SK-N-SH (cell line): ENCODE measurements around the gene ZSWIM5. TPM values are rescaled to one million over a fixed set of nuclear protein-coding genes. Genes with fewer than 3 reads are reported as not detected.

Experiments used
- CTCF ChIA-PET: fragments of 300-600, 350-600 bp; formaldehyde crosslinking; extraction: SDS; loops from one replicate; lab custom pipeline; 2021; lab: Yijun Ruan, JAX
- POLR2A ChIA-PET: fragments of 350-600 bp; sonication (Branson Sonifier 250); formaldehyde crosslinking; extraction: SDS; loops from one replicate; lab custom pipeline; 2020; ENCODE audit warnings: antibody characterized with exemption, inconsistent platforms; lab: Yijun Ruan, JAX
- DNase-seq: peaks from one replicate; pipeline ENCODE4 v3.0.0; 2012
- H2AFZ ChIP-seq: fragments of 200-600 bp; sonication (generic); 2 replicates; pipeline ENCODE4 v1.8.1; 2016; ENCODE audit warnings: antibody characterized with exemption, mild to moderate bottlenecking, low read depth
- H3F3A ChIP-seq: fragments of 200-600 bp; sonication (generic); replicated peaks from 2 replicates; pipeline ENCODE3; 2016; ENCODE audit warnings: antibody characterized with exemption, mild to moderate bottlenecking; ENCODE audit not compliant: insufficient read depth
- H3K27ac ChIP-seq, 2 experiments: fragments of 200-500 bp in 1 of 2; fragments of 200-600 bp in 1 of 2; sonication (Bioruptor generic) in 1 of 2; sonication (generic), shearing (Covaris generic) in 1 of 2; 2 replicates each; pipeline versions ENCODE4 v1.5.1 to v1.6.1; 2014 to 2016; ENCODE audit warnings: low read depth in 2 of 2, inconsistent platforms in 1 of 2, low read length in 1 of 2, mild to moderate bottlenecking in 1 of 2, mixed read lengths in 1 of 2
- H3K27me3 ChIP-seq: fragments of 200-600 bp; sonication (generic), shearing (Covaris generic); 2 replicates; pipeline ENCODE4 v1.6.1; 2016; ENCODE audit warnings: mixed run types; ENCODE audit not compliant: insufficient read depth
- H3K36me3 ChIP-seq, 2 experiments: fragments of 200-500 bp in 1 of 2; fragments of 200-600 bp in 1 of 2; sonication (Bioruptor generic) in 1 of 2; sonication (generic) in 1 of 2; replicated peaks in 1 of 2; 2 replicates each; pipeline versions ENCODE3 to v1.5.1; 2014 to 2016; ENCODE audit warnings: low read length in 1 of 2, mild to moderate bottlenecking in 1 of 2; ENCODE audit not compliant: insufficient read depth in 2 of 2, control insufficient read depth in 1 of 2
- H3K4me1 ChIP-seq, 2 experiments: fragments of 200-500 bp in 1 of 2; fragments of 200-600 bp in 1 of 2; sonication (Bioruptor generic) in 1 of 2; sonication (generic), shearing (Covaris generic) in 1 of 2; 2 replicates each; pipeline versions ENCODE4 v1.5.1 to v1.6.1; 2014 to 2016; ENCODE audit warnings: low read depth in 1 of 2, low read length in 1 of 2, mixed run types in 1 of 2; ENCODE audit not compliant: insufficient read depth in 2 of 2, control insufficient read depth in 1 of 2
- H3K4me2 ChIP-seq: fragments of 200-600 bp; sonication (generic), shearing (Covaris generic); 2 replicates; pipeline ENCODE4 v1.6.1; 2017; ENCODE audit warnings: mixed run types
- H3K4me3 ChIP-seq, 2 experiments: fragments of 200-500 bp in 1 of 2; fragments of 200-600 bp in 1 of 2; sonication (Bioruptor generic) in 1 of 2; sonication (generic), shearing (Covaris generic) in 1 of 2; 2 replicates each; pipeline versions ENCODE4 v1.5.1 to v1.8.1; 2014 to 2016; ENCODE audit warnings: low read depth in 2 of 2, inconsistent platforms in 1 of 2, low read length in 1 of 2, mild to moderate bottlenecking in 1 of 2, mixed read lengths in 1 of 2, moderate library complexity in 1 of 2
- H3K79me2 ChIP-seq: fragments of 200-600 bp; sonication (generic); 2 replicates; pipeline ENCODE4 v1.8.1; 2017; ENCODE audit warnings: mild to moderate bottlenecking; ENCODE audit not compliant: insufficient read depth
- H3K9ac ChIP-seq: fragments of 200-600 bp; sonication (generic); 2 replicates; pipeline ENCODE4 v1.6.1; 2017; ENCODE audit warnings: mixed run types
- H3K9me2 ChIP-seq: fragments of 200-600 bp; sonication (generic); 2 replicates; pipeline ENCODE4 v1.6.1; 2017; ENCODE audit warnings: mixed run types
- H3K9me3 ChIP-seq: fragments of 200-600 bp; sonication (generic); 2 replicates; pipeline ENCODE4 v1.6.1; 2017; ENCODE audit warnings: mixed run types, mild to moderate bottlenecking, moderate library complexity
- H4K20me1 ChIP-seq: fragments of 200-600 bp; sonication (generic); 2 replicates; pipeline ENCODE4 v1.6.1; 2017; ENCODE audit warnings: mild to moderate bottlenecking, mixed run types; ENCODE audit not compliant: insufficient read depth
- FOSL2 ChIP-seq: IDR thresholded peaks from 2 replicates; pipeline ENCODE4 v1.4.0; 2012; ENCODE audit warnings: low read depth, mild to moderate bottlenecking, moderate library complexity, borderline replicate concordance
- FOXM1 ChIP-seq: IDR thresholded peaks from 2 replicates; pipeline ENCODE4 v1.4.0; 2012; ENCODE audit warnings: low read depth, mild to moderate bottlenecking
- JUND ChIP-seq: IDR thresholded peaks from 2 replicates; pipeline ENCODE4 v1.4.0; 2012
- MXI1 ChIP-seq: IDR thresholded peaks from 2 replicates; pipeline ENCODE4 v1.6.1; 2012; ENCODE audit warnings: mild to moderate bottlenecking, low read depth, low read length, improper control_type of control experiment
- NRF1 ChIP-seq: IDR thresholded peaks from 2 replicates; pipeline ENCODE4 v1.6.1; 2012; ENCODE audit warnings: low read depth, mild to moderate bottlenecking, low read length
- POLR2AphosphoS5 ChIP-seq: IDR thresholded peaks from 2 replicates; pipeline ENCODE4 v1.6.1; 2012; ENCODE audit warnings: low read depth, low read length
- RAD21 ChIP-seq: IDR thresholded peaks from 2 replicates; pipeline ENCODE4 v1.6.1; 2012; ENCODE audit warnings: mild to moderate bottlenecking, low read length
- RCOR1 ChIP-seq: fragments of 150-350 bp; IDR thresholded peaks from 2 replicates; pipeline ENCODE4 v1.6.1; 2017; ENCODE audit warnings: antibody characterized with exemption, low read length
- RXRA ChIP-seq: IDR thresholded peaks from 2 replicates; pipeline ENCODE4 v1.4.0; 2012; ENCODE audit warnings: low read depth, mild to moderate bottlenecking, borderline replicate concordance
- SMC3 ChIP-seq: IDR thresholded peaks from 2 replicates; pipeline ENCODE4 v1.6.1; 2012; ENCODE audit warnings: low read depth, low read length, improper control_type of control experiment
- USF2 ChIP-seq: fragments of 150-350 bp; IDR thresholded peaks from 2 replicates; pipeline ENCODE4 v1.6.1; 2017; ENCODE audit warnings: antibody characterized with exemption, low read length, low read depth, borderline replicate concordance
- YY1 ChIP-seq: IDR thresholded peaks from 2 replicates; pipeline ENCODE4 v1.4.0; 2012; ENCODE audit warnings: low read depth, mild to moderate bottlenecking
- WGBS: methylation state at CpG from one replicate; pipeline ENCODE4 v1.1.6; 2017; ENCODE audit warnings: low lambda C conversion rate; 5-methylcytosine and 5-hydroxymethylcytosine counted together
- polyA plus RNA-seq, 3 experiments: library from polyadenylated mRNA; depleted of rRNA; stranded (reverse); fragments of >200 nt; gene quantifications; 2 replicates each; pipeline ENCODE4 v1.2.3, GENCODE V29; 2012
- TF ChIP-seq, protein P1 (sequence below): IDR thresholded peaks from 2 replicates; pipeline ENCODE4 v1.4.0; 2012; ENCODE audit warnings: low read depth, borderline replicate concordance
- TF ChIP-seq, protein P2 (sequence below): IDR thresholded peaks from 2 replicates; pipeline ENCODE4 v1.4.0; 2012; ENCODE audit warnings: low read depth

Gene ZSWIM5
- polyA plus RNA-seq, 1 of the 3 experiments (the other 2 are of a cell fraction), result 0.07 TPM

DNA sequence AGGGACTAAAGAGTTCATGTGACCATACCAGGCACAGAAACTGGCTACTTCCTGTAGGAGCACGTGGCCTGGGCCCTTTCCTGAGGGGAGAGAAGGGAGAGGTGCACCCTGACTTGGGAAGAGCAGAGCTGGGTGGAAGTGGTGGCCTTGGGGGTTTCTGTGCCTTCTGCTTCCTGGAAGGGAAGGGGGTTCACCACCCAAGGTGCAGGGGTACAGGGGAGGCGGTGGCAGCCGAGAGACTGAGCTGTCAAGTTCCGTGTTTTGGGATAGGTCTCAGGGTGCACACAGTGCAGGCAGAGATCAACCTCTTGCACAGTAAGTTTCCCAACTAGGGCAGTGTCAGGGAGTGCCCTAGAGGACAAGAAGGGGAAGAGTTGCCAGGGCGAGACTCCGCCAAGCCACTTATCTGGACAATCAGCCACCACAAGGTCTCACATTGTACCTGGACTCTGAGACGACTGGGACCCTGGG lies 205.4 kb downstream of the ZSWIM5 start:
- CTCF ChIA-PET, result interaction anchor here (1.1 kb wide), 1 partner anchor 300 kb away, joined by 3 read pairs; no protein-coding TSS in a partner anchor
- H3K9me3 ChIP-seq, result no peaks in the 10 kb centered on the region
- no peak overlapping the region for H3K4me3 ChIP-seq
- DNase-seq, result no peak
- H3K4me2 ChIP-seq, result no peak overlapping the region
- H3K9me2 ChIP-seq, result no peaks in the 10 kb centered on the region
- no peak overlapping the region for H2AFZ ChIP-seq
- H3K36me3 ChIP-seq, result peaks cover 9 to 35% of the 10 kb centered on the region in 2 experiments
- H4K20me1 ChIP-seq, result no peaks in the 10 kb centered on the region
- no peaks in the 10 kb centered on the region for H3K4me1 ChIP-seq
- TF ChIP-seq MXI1 (no peak), JUND (no peak), FOSL2 (no peak), FOXM1 (no peak), SMC3 (no peak), USF2 (no peak)
- POLR2A ChIA-PET, result no interaction called here
- no peaks in the 10 kb centered on the region for H3K27me3 ChIP-seq
- H3F3A ChIP-seq, result peaks cover 7% of the 10 kb centered on the region
- no peaks in the 10 kb centered on the region for H3K79me2 ChIP-seq
- no peak overlapping the region for H3K27ac ChIP-seq
- WGBS, result 93% methylated on average over 7 of the region's 7 CpGs
- no peak overlapping the region for H3K9ac ChIP-seq

- no peak for DNase-seq
- no peaks in the 10 kb centered on the region for H3K4me1 ChIP-seq
- no peak overlapping the region for H3K27ac ChIP-seq
- 69% methylated on average over 3 of the region's 3 CpGs for WGBS
- no peaks in the 10 kb centered on the region for H3K79me2 ChIP-seq
- peaks cover 5 to 18% of the 10 kb centered on the region in 2 experiments for H3K36me3 ChIP-seq
- ChIA-PET POLR2A (no interaction called here), CTCF (interaction anchor here (1.5 kb wide), 1 partner anchor 20 kb away, joined by 5 read pairs; no protein-coding TSS in a partner anchor)
- H3K9me3 ChIP-seq, result no peaks in the 10 kb centered on the region
- no peak overlapping the region for H3K9ac ChIP-seq
- H3K4me3 ChIP-seq, result no peak overlapping the region
- no peaks in the 10 kb centered on the region for H4K20me1 ChIP-seq
- H2AFZ ChIP-seq, result no peak overlapping the region
- TF ChIP-seq RAD21, result no peak
- TF ChIP-seq USF2, result no peak
- TF ChIP-seq, protein P1, sequence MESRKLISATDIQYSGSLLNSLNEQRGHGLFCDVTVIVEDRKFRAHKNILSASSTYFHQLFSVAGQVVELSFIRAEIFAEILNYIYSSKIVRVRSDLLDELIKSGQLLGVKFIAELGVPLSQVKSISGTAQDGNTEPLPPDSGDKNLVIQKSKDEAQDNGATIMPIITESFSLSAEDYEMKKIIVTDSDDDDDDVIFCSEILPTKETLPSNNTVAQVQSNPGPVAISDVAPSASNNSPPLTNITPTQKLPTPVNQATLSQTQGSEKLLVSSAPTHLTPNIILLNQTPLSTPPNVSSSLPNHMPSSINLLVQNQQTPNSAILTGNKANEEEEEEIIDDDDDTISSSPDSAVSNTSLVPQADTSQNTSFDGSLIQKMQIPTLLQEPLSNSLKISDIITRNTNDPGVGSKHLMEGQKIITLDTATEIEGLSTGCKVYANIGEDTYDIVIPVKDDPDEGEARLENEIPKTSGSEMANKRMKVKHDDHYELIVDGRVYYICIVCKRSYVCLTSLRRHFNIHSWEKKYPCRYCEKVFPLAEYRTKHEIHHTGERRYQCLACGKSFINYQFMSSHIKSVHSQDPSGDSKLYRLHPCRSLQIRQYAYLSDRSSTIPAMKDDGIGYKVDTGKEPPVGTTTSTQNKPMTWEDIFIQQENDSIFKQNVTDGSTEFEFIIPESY, result no peak
- TF ChIP-seq, protein P2, sequence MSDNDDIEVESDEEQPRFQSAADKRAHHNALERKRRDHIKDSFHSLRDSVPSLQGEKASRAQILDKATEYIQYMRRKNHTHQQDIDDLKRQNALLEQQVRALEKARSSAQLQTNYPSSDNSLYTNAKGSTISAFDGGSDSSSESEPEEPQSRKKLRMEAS, result no peak
- no peak for TF ChIP-seq POLR2AphosphoS5
- no peak for TF ChIP-seq YY1
- no peak for TF ChIP-seq MXI1
- TF ChIP-seq RXRA, result no peak
- no peak for TF ChIP-seq NRF1
- TF ChIP-seq RCOR1, result no peak
- TF ChIP-seq, all 33 proteins: peak for 0
- Histone ChIP-seq H3F3A (peaks cover 7% of the 10 kb centered on the region), H3K4me2 (no peak overlapping the region), H3K9me2 (no peaks in the 10 kb centered on the region), H3K27me3 (no peaks in the 10 kb centered on the region)
These were observed 207.2 kb downstream of the ZSWIM5 start for GRCh38 chr1:44999232-44999631.
